Heart left ventricle (tissue), 13 donors: Measurements from ENCODE around the gene SNX8.

Experiments
- CTCF ChIP-seq, 12 donors: fragments of 200-600 bp; sonication (generic) in 4 of 12; IDR thresholded peaks; one replicate each; pipeline versions ENCODE4 v1.5.0 to v1.8.0; 2018 to 2022; ENCODE audit warnings: antibody characterized with exemption in 12 of 12, mild to moderate bottlenecking in 5 of 12
- POLR2A ChIP-seq, 2 donors: fragments of 450-650 bp; IDR thresholded peaks; one replicate each; pipeline ENCODE4 v1.6.1; 2017; ENCODE audit warnings: antibody characterized with exemption in 2 of 2, mild to moderate bottlenecking in 2 of 2, moderate library complexity in 2 of 2
- donor health status: ischemic (EF 13 %, LVEDD 7.1; RV severe dilation, severe dysfunction).
- donor health status: DM: no; HTN: yes; CAD: no.
- donor health status: DM: no; HTN: no; CAD: no.
- donor health status: ischemic (EF 25% LVEDD 6.9; RV normal size, moderate dysfunction).
- donor health status: ischemic (EF 25% LVEDD 5.7; RV mildly dilated, moderate dysfunction).
- donor health status: ischemic (EF 35%, LVEDD 5.7; RV mildly dilated, moderate dysfunction).
- donor health status: nonischemic (EF 11% LVEDD 7.7; RV severe dilation, severe dysfunction).
- donor health status: DM: yes; HTN: yes; CAD: no.
- donor health status: PGD.
- donor health status: ischemic (EF 29% LVEDD 5.4; RV normal size, mild dysfunction).
- donor health status: nonischemic (EF 23%, LVEDD 6.1; RV moderate dilation, normal function).

- TF ChIP-seq CTCF (IDR thresholded peaks at IDR 0.05) (no peak), POLR2A (IDR thresholded peaks at IDR 0.05) (no peak)
These were observed 39.1 kb downstream of the SNX8 start for GRCh38 chr7:2275101-2275500.
